Lower leg skin (tissue), 4 donors: Measurements from ENCODE around the gene SLC39A11. TPM values are rescaled to one million over a fixed set of nuclear protein-coding genes. Genes with fewer than 3 reads are reported as not detected.

Experiments
- DNase-seq, 2 donors: peaks; one replicate each; pipeline ENCODE4 v3.0.0-alpha.2; 2019; ENCODE audit warnings: low spot score in 2 of 2
- H3K4me3 ChIP-seq: fragments of 200-600 bp; sonication (generic); 2 replicates; pipeline ENCODE4 v1.5.1; 2017; ENCODE audit warnings: mild to moderate bottlenecking, low read depth; ENCODE audit not compliant: poor library complexity, severe bottlenecking
- CTCF ChIP-seq, 3 donors: fragments of 450-650 bp; IDR thresholded peaks; one replicate each; pipeline ENCODE4 v1.5.1; 2016; ENCODE audit warnings: antibody characterized with exemption in 3 of 3, mild to moderate bottlenecking in 3 of 3, moderate library complexity in 2 of 3
- POLR2A ChIP-seq, 2 donors: fragments of 450-650 bp; IDR thresholded peaks; one replicate each; pipeline ENCODE4 v1.6.1; 2016 to 2017; ENCODE audit warnings: antibody characterized with exemption in 2 of 2, mild to moderate bottlenecking in 1 of 2, moderate library complexity in 1 of 2
- WGBS, 2 donors: methylation state at CpG; one replicate each; pipeline ENCODE4 v1.1.5; 2018; 5-methylcytosine and 5-hydroxymethylcytosine counted together
- intact Hi-C: fragments of 100-400 bp; cut with DNase I; formaldehyde crosslinking; loops from one replicate; pipeline ENCODE4 v1.15.0; 2023; ENCODE audit warnings: low total_unique reads
- total RNA-seq, 4 donors: library from RNA; depleted of rRNA; stranded (reverse); fragments of >200 nt; gene quantifications; one replicate each; pipeline ENCODE4 v1.1.0, GENCODE V29; 2016

SLC39A11 gene
- total RNA-seq, 4 donors from 2014 or later, result 41.6 to 59.0 (median 47.1) TPM

- TF ChIP-seq CTCF (IDR thresholded peaks at IDR 0.05) (no peak), POLR2A (IDR thresholded peaks at IDR 0.05) (no peak)
- H3K4me3 ChIP-seq, result no peak overlapping the region
- WGBS, 2 donors, result 40 to 60% methylated on average over 3 of the region's 3 CpGs
- DNase-seq, result no peak
- intact Hi-C loops, result no loop called here
These were observed 9.1 kb downstream of the SLC39A11 start for GRCh38 chr17:73083432-73083831.

- intact Hi-C loops, result no loop called here
- no peak overlapping the region for H3K4me3 ChIP-seq
- 73 to 76% methylated on average over 2 of the region's 2 CpGs for WGBS, 2 donors
- DNase-seq, result no peak
- TF ChIP-seq CTCF (IDR thresholded peaks at IDR 0.05), result no peak
- TF ChIP-seq POLR2A (IDR thresholded peaks at IDR 0.05), result no peak
These were observed 17.9 kb downstream of the SLC39A11 start for GRCh38 chr17:73074566-73074965.

- intact Hi-C loops, result no loop called here
- 82 to 83% methylated on average over 14 of the region's 14 CpGs for WGBS, 2 donors
- no peak overlapping the region for H3K4me3 ChIP-seq
- DNase-seq, result peak in 1 of 2 donors; percentile 17
- TF ChIP-seq POLR2A (IDR thresholded peaks at IDR 0.05) (no peak), CTCF (IDR thresholded peaks at IDR 0.05) (no peak)
These were observed 20.1 kb downstream of the SLC39A11 start for GRCh38 chr17:73072219-73072962.

GRCh38 chr17:73071066-73071999 lies 21.2 kb downstream of the SLC39A11 start:
- intact Hi-C loops, result no loop called here
- WGBS, 2 donors, result 76 to 80% methylated on average over 8 of the region's 8 CpGs
- H3K4me3 ChIP-seq, result no peak overlapping the region
- TF ChIP-seq CTCF (IDR thresholded peaks at IDR 0.05) (no peak), POLR2A (IDR thresholded peaks at IDR 0.05) (no peak)
- DNase-seq, result peak; percentile 56 to 65

GRCh38 chr17:73069841-73070240 lies 22.6 kb downstream of the SLC39A11 start:
- peak in 1 of 2 donors; percentile 37 for DNase-seq
- intact Hi-C loops, result no loop called here
- no peak overlapping the region for H3K4me3 ChIP-seq
- 42 to 57% methylated on average over 3 of the region's 3 CpGs for WGBS, 2 donors
- TF ChIP-seq CTCF (IDR thresholded peaks at IDR 0.05) (no peak), POLR2A (IDR thresholded peaks at IDR 0.05) (no peak)
